Fibroblast of upper back skin (primary cell): ENCODE measurements around the gene SIAH1.
"Not testable (repeated sequence)": the region's sequence is repeated elsewhere in the genome, so short reads cannot be mapped to it uniquely, and the experiment has no call there.

Experiments
- DNase-seq: peaks from one replicate; pipeline ENCODE4 v3.0.0-alpha.2; 2013

SIAH1 gene

DNA sequence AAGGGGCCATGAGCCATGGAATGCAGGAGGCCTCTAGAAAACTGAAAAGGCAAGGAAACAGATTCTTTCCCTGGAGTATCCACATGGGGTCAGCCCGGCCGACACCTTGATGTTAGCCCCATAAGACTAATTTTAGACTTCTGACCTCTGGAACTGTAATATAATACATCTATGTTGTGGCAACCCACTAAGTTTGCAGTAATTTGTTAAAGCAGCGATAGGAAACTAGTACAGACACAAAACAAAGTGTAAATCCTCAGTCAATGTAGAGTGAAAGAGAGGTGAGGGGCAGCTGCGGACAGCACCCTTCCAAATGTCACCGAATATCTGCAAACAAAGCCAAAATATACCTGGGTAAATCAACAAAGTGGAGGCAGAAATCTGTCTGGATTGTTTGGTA lies 7.2 kb upstream of the SIAH1 start:
- no peak for DNase-seq

DNA sequence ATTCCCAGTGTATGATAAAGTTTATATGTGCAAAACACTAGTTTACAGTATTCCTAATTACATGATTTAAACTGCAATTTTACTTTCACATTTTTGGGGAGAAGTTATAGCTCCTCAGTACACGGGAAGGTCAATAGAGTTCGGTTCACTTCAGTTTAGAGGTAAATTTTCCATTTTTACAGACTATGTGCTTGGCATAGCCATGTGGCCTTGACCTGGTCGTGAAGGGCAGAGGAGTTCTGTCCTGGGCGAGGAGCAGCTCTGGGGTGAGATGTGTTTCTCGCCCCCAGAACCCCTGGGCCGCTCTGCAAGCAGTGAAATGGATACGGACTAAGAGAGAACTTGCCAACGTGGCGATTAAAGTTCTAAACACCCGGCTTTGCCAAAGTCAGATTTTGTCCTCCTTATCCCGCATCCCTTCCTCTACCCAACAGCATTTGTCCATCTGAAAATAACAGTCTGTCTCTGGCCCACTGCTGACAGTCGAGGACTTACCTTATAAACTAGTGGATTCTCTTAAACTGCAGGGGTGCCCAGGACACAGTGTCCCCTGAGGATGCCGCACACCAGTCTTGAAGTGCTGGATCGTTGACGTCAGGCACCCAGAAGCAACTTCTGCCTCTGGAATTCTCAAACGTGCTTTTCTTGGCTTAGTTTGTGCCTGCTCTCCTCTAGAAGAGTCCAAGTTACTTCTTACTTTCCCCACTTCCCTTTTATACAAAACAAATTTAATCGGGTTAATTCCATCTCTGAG lies 1.5 kb upstream of the SIAH1 start:
- DNase-seq = no peak

- DNase-seq = peak; percentile 36
Measured at GRCh38 chr16:48384520-48385252, 527 bp downstream of the SIAH1 start.

- DNase-seq = no peak
Measured at GRCh38 chr16:48383877-48384519, 1.2 kb downstream of the SIAH1 start.

- DNase-seq = peak; percentile 32
Measured at GRCh38 chr16:48383009-48383876, 2.0 kb downstream of the SIAH1 start.

DNA sequence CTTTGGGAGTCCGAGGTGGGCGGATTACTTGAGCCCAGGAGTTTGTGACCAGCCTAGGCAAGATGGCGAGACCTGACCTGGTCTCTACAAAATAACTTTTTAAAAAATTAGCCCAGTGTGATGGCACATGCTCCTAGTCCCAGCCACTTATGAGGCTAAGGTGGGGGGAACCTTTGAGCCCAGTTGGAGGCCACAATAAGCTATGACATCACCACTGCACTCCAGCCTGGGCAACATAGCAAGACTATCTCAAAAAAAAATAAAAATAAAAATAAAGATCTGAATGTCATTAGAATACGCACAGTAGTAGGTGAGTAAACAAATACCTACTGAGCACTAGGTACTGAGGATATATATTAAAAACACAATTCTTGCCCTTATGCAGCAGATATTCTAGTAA lies 3.1 kb downstream of the SIAH1 start:
- no peak for DNase-seq

GRCh38 chr16:48381201-48381600 lies 4.0 kb downstream of the SIAH1 start:
- peak; percentile 39 for DNase-seq

DNA sequence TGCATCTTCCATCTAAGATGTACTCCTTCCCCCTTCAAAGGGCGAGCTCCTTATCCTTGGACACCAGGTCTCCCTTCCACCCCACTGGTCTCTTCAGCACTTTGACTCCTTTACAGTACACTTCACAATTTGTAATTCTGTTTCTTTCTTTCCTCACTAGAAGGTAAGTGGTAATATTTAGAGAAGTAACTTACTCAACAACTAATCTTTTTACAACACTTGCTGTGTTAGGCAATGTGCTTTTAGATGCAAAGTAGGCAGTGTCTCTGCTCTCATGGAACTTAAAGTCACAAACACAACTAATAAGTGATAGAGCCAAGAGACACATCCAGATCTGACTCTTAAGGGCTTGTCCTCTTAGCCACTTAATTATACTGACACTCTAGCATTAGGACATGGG lies 6.4 kb downstream of the SIAH1 start:
- no peak for DNase-seq

- no peak for DNase-seq
Measured at GRCh38 chr16:48378276-48378675, 6.9 kb downstream of the SIAH1 start.

GRCh38 chr16:48377301-48377700 lies 7.9 kb downstream of the SIAH1 start:
- DNase-seq = not testable (repeated sequence)

DNA sequence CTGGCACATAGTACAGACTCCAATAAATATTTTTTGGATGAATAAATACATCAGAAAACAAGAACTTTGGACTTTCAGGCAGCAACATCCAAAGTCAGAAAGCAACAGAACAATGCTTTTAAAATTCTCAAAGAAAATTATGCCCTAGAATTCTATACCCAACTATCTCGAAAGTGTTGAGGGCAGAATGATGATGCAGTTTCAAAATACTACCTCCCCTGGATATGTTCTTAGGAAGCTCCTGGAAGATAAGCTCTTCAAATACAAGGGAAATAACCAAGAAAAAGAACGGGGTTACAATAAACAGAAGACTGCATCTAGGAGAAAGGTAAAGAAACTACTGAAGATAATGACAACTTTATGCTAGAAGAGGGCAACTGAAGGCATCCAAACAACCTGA lies 11.0 kb downstream of the SIAH1 start:
- DNase-seq = no peak

DNA sequence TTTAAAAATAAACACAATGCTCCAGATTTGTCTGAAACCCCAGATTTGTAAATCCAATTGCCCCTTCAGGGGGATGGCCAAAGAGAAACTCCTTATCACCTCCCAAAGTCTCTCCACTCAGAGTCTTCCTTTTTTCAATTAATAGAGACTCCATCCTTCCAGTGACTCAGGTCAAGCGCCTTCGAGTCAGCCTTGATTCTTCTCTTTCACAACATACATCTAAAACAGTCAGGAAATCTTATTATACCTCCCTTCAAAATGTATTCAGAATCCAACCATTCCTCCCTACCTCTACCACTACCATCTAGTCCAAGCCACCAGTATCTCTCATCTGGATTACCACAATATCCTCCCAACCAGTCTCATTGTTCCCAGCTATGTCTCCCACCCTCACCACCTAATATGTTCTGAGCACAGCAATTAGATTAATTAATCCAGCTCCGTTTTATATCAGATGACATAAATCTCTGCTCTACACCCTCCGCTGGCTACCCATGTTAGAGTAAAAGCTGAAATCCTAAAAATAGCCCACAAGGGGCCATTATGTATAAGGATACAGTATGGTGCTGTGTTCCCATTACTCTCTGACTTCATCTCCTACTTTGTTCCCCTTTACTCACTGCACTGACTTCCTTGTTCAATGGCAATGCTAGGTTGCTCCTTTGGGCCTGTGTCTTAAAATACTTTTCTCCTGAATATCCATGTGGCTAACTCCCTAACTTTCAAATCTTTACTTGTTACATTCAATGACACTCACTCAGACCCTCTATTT lies 11.8 kb downstream of the SIAH1 start:
- DNase-seq = no peak

DNA sequence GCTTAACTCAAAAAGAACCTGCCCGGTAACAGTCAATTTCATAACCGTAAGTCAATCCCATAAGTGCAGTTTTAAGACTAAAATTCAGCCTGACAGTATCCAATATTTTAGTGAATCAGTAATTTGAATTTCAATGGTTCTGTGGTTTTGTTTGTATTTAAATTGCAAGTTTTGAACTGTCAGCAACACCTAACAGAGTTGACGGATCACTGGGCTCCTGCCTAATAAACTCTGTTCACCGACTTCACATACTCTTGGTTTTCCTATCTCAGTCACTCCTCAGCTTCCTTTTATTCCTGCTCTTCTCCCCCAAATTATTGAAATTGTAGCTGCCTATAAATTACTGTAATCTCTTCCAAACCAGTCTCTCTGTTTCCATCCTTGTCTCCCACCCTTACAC lies 12.5 kb downstream of the SIAH1 start:
- no peak for DNase-seq

DNA sequence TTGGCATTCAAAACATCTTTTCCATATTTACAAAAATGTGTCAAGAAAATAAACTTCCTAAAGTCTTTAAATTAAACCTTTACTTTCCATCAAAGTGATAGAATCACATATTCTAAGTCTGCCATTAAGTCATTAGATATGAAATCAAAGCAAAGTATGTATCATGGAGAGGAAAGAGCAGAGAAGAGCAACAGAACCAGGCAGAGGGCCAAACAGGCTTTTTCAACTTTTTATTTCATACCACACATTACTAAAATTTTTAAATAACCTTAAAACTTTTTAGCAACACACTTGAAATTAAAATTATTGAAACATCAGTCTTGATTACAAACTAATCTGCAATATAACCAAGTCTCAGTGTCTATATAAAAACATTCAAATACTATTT lies 13.8 kb downstream of the SIAH1 start:
- DNase-seq = peak; percentile 42

- not testable (repeated sequence) for DNase-seq
Measured at GRCh38 chr16:48370668-48371392, 14.4 kb downstream of the SIAH1 start.

DNA sequence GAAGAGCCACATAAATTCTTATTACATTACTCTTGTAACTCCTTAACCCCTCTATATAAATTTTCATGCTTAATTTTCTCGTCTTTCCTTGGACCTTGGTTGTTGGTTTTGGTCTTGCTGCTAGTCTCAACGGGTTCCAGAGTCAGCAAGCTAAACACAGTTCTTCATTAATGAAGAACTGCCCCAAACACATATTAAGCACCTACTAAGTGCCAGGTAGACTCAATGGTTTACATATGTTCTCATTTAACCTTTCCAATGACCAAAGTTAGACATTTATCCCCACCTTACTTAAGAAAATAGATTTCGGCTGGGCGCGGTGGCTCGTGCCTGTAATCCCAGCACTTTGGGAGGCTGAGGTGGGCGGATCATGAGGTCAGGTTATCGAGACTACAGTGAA lies 15.0 kb downstream of the SIAH1 start:
- no peak for DNase-seq

DNA sequence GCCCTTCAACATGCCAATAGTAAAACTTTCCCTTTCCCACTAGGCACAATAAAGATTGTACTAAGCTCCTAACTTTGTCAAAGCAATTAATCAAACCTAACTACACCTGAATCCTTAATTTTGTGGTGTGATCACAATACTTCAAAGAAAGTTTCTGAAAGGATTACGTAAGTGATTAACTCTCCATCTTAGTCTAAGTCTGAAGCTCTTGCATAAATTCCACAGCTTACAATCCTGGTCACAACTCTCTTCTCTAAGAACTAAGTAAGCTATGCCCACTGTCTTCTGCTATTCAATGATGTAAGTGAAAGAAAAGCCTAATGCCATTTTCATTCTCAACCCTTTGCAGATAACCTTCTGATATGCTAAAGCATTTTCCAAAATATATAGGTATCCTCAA lies 15.4 kb downstream of the SIAH1 start:
- no peak for DNase-seq

DNA sequence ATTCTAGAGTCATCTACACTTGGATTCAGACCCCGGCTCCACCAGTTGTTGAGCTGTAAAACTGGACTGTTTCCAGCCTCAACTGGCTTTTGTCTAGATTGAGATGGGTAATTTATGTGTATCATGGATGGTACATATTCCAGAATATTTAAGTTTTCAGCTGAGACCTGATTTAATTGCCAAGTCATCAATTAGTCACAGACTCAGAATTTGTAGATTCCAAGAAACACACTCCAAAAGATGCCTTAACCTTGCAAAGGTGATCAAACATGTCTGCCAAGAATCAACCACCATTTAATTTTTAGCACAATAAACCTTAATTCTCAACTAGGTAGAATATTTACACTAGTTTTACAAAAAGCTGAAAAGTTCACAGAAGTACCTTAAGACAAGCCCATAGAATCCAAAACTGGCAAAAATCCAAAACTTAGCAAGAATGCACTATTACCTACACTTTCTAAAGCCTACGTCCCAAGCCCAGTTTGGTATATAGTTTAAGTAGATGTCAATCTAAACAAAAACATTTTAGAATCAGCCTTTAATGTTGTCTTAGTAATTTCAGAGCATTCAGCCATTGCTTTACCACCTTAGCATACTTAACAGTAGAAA lies 17.7 kb downstream of the SIAH1 start:
- no peak for DNase-seq

GRCh38 chr16:48366165-48367093 lies 18.8 kb downstream of the SIAH1 start:
- DNase-seq = peak; percentile 93

DNA sequence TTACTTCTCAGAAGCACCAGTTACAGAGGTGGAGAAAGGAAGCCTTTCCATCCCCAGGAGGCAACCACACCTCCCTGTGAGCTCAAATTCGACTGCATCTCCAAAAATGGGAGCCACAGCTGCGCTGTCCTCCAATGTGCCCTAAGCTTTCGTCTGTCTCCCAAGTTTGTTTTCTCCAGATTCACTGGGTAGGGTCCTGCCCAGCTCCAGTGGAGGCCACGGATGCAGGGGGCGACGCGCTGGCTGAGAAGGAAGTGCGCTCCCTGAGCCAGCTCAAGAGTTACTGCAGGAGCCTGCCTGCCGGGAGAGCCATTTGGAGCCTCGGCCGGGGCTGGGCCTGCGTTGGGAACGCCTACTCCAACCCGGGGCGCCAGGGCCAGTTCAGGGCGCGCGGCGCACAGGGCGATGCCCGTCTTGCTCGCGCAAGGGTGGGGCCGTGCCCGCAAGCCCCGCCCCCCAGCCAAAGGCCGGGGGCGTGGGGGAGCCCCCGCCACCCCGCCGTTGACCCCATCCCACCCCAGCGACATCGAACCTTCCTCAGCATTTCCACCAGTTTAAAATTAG lies 19.5 kb downstream of the SIAH1 start:
- peak; percentile 86 for DNase-seq
